B cell (primary cell): Measurements from ENCODE around the gene NDUFV3. TPM values are rescaled to one million over a fixed set of nuclear protein-coding genes. Genes with fewer than 3 reads are reported as not detected.
"Not testable (repeated sequence)": the region's sequence is repeated elsewhere in the genome, so short reads cannot be mapped to it uniquely, and the experiment has no call there.

Experiments
- ATAC-seq: fragments of 200-7000 bp; cut with Tn5 transposase; one replicate; pipeline ENCODE4 v1.10.0; 2021; ENCODE audit warnings: low read depth, mild to moderate bottlenecking, moderate number of reproducible peaks, moderate library complexity
- CTCF ChIA-PET: fragments of 350-600 bp; sonication (Branson Sonifier 250); formaldehyde crosslinking; loops from one replicate; lab custom pipeline; 2021; ENCODE audit warnings: antibody characterized with exemption, inconsistent platforms; lab: Charles Lee
- POLR2A ChIA-PET: fragments of 350-600 bp; sonication (Branson Sonifier 250); formaldehyde crosslinking; loops from one replicate; lab custom pipeline; 2021; ENCODE audit warnings: antibody characterized with exemption; lab: Charles Lee
- DNase-seq: peaks from one replicate; pipeline ENCODE4 v3.0.0; 2013
- H2AFZ ChIP-seq: 2 replicates; pipeline ENCODE4 v1.6.1; 2012; ENCODE audit warnings: mild to moderate bottlenecking, low read depth, low read length; ENCODE audit not compliant: insufficient read depth, poor library complexity, severe bottlenecking
- H3K27ac ChIP-seq, 2 donors: 1 replicate in 1 of 2; 2 replicates in 1 of 2; pipeline ENCODE4 v1.5.1; 2012 to 2013; ENCODE audit warnings: low read length in 2 of 2, mild to moderate bottlenecking in 2 of 2, moderate library complexity in 1 of 2
- H3K27me3 ChIP-seq, 4 experiments: fragments of 200-600 bp in 1 of 4; sonication (generic) in 1 of 4; replicated peaks in 1 of 4; 1 replicate in 2 of 4; 2 replicates in 2 of 4; pipeline versions ENCODE4 v1.6.1 to v1.7.0; 2013 to 2016; ENCODE audit warnings: low read length in 3 of 4, mild to moderate bottlenecking in 2 of 4, mixed read lengths in 1 of 4, moderate library complexity in 1 of 4; ENCODE audit not compliant: insufficient read depth in 4 of 4, control insufficient read depth in 3 of 4; ENCODE audit errors: control extremely low read depth in 1 of 4
- H3K36me3 ChIP-seq, 2 experiments: replicated peaks in 1 of 2; 1 replicate in 1 of 2; 2 replicates in 1 of 2; pipeline versions ENCODE4 v1.6.1 to v1.7.1; 2013; ENCODE audit warnings: low read length in 1 of 2; ENCODE audit not compliant: insufficient read depth in 2 of 2, control insufficient read depth in 1 of 2; ENCODE audit errors: control extremely low read depth in 1 of 2, extremely low read depth in 1 of 2
- H3K4me1 ChIP-seq, 2 donors: fragments of 200-600 bp in 1 of 2; sonication (generic) in 1 of 2; 1 replicate in 1 of 2; 2 replicates in 1 of 2; pipeline versions ENCODE4 v1.5.1 to v1.6.1; 2013 to 2017; ENCODE audit warnings: low read length in 2 of 2; ENCODE audit not compliant: control insufficient read depth in 2 of 2, insufficient read depth in 2 of 2
- H3K4me2 ChIP-seq: replicated peaks from 2 replicates; pipeline ENCODE3; 2012; ENCODE audit warnings: mild to moderate bottlenecking, low read depth, low read length; ENCODE audit not compliant: poor library complexity, severe bottlenecking
- H3K4me3 ChIP-seq, 5 experiments: fragments of 200-600 bp in 1 of 5; sonication (generic) in 1 of 5; 1 replicate in 3 of 5; 2 replicates in 2 of 5; pipeline versions ENCODE4 v1.5.1 to v1.7.0; 2011 to 2016; ENCODE audit warnings: low read length in 4 of 5, mild to moderate bottlenecking in 4 of 5, low read depth in 2 of 5, control low read depth in 1 of 5, moderate library complexity in 1 of 5; ENCODE audit not compliant: insufficient read depth in 1 of 5; ENCODE audit errors: control extremely low read depth in 1 of 5, extremely low read depth in 1 of 5
- H3K79me2 ChIP-seq: fragments of 200-600 bp; sonication (generic); one replicate; pipeline ENCODE4 v1.6.0; 2016; ENCODE audit warnings: low read length; ENCODE audit not compliant: control insufficient read depth, insufficient read depth
- H3K9ac ChIP-seq: fragments of 200-600 bp; sonication (generic); 2 replicates; pipeline ENCODE4 v1.6.1; 2017; ENCODE audit warnings: mild to moderate bottlenecking, low read length, moderate library complexity
- H3K9me3 ChIP-seq, 3 donors: one replicate each; pipeline versions ENCODE4 v1.6.1 to v1.7.1; 2013; ENCODE audit warnings: low read length in 2 of 3; ENCODE audit not compliant: control insufficient read depth in 2 of 3, insufficient read depth in 1 of 3; ENCODE audit errors: control extremely low read depth in 1 of 3
- H4K20me1 ChIP-seq: 2 replicates; pipeline ENCODE4 v1.6.0; 2012; ENCODE audit warnings: mild to moderate bottlenecking, low read length; ENCODE audit not compliant: insufficient read depth, control insufficient read depth, poor library complexity, severe bottlenecking
- H3K27ac Mint-ChIP-seq: one replicate; pipeline ENCODE4 v1.8.0; 2021; ENCODE audit warnings: mixed read lengths
- H3K27me3 Mint-ChIP-seq: one replicate; pipeline ENCODE4 v1.8.0; 2021; ENCODE audit warnings: mixed read lengths
- H3K4me1 Mint-ChIP-seq: one replicate; pipeline ENCODE4 v1.8.0; 2021; ENCODE audit warnings: mixed read lengths
- H3K4me3 Mint-ChIP-seq: one replicate; pipeline ENCODE4 v1.8.0; 2021; ENCODE audit warnings: mixed read lengths
- H3K9me3 Mint-ChIP-seq: one replicate; pipeline ENCODE4 v1.8.0; 2022; ENCODE audit warnings: mixed read lengths; ENCODE audit not compliant: insufficient read depth
- EZH2 ChIP-seq: IDR thresholded peaks from 2 replicates; pipeline ENCODE4 v1.6.1; 2012; ENCODE audit warnings: borderline replicate concordance, low read depth, mild to moderate bottlenecking, moderate library complexity, low read length; ENCODE audit not compliant: insufficient read depth, poor library complexity, severe bottlenecking
- WGBS: methylation state at CpG from one replicate; pipeline ENCODE4 v1.1.5; 2013; ENCODE audit warnings: missing lambda C conversion rate; ENCODE audit not compliant: insufficient coverage; 5-methylcytosine and 5-hydroxymethylcytosine counted together
- intact Hi-C: fragments of 100-400 bp; cut with micrococcal nuclease; formaldehyde crosslinking; loops from one replicate; pipeline ENCODE4 v1.10.0; 2022
- polyA plus RNA-seq: library from polyadenylated mRNA; depleted of rRNA; stranded (reverse); fragments of >200 nt; gene quantifications from 2 replicates; pipeline ENCODE4 v1.2.3, GENCODE V29; 2012
- total RNA-seq, 2 donors: library from RNA; stranded (reverse); fragments of 120-200 nt in 1 of 2; gene quantifications; 1 replicate in 1 of 2; 2 replicates in 1 of 2; pipeline versions ENCODE4 v1.2.3 to v1.2.4, GENCODE V29; 2013 to 2022
- TF ChIP-seq, protein P1 (sequence below): fragments of 200-600 bp; IDR thresholded peaks from one replicate; pipeline ENCODE4 v1.8.0; 2022; ENCODE audit warnings: antibody characterized with exemption, mild to moderate bottlenecking

NDUFV3 gene
- total and polyA plus RNA-seq, 2 donors (not counting 1 experiment from before 2014, with no cell fraction given), result 14.0 to 29.7 TPM

DNA sequence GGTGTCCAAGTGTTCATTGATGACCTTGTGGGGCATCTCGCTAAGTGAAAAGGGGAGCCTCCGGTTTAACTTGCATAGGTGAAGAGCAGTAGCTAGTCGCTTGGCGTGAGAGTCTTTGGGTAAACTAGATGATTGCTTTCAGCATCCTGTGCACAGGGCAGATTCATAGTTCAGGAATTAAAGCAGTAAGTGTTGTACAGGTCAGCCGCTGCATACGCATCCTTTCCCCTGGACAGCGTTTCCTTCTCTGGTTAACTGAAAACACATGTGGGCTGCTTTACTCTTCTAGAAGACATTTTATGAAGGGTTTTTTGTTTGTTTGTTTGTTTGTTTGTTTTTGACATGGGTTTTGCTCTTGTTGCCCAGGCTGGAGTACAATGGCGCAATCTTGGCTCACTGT, 12.1 kb downstream of the NDUFV3 start:
- ATAC-seq (no peak), DNase-seq (no peak)
- Histone ChIP-seq H3K79me2 (peaks cover 17% of the 10 kb centered on the region), H3K9ac (no peak overlapping the region), H3K4me3 (no peak overlapping the region), H3K9me3 (no peaks in the 10 kb centered on the region), H3K4me2 (no peak overlapping the region), H3K36me3 (peaks cover 11 to 61% of the 10 kb centered on the region in 2 experiments), H3K4me1 (no peaks in the 10 kb centered on the region), H3K27me3 (no peaks in the 10 kb centered on the region), H2AFZ (no peak overlapping the region), H4K20me1 (peaks cover 8% of the 10 kb centered on the region), H3K27ac (no peak overlapping the region)
- H3K27ac Mint-ChIP-seq, result no peak overlapping the region
- 98% methylated on average over 6 of the region's 8 CpGs for WGBS
- no peak for TF ChIP-seq EZH2
- TF ChIP-seq, protein P1, sequence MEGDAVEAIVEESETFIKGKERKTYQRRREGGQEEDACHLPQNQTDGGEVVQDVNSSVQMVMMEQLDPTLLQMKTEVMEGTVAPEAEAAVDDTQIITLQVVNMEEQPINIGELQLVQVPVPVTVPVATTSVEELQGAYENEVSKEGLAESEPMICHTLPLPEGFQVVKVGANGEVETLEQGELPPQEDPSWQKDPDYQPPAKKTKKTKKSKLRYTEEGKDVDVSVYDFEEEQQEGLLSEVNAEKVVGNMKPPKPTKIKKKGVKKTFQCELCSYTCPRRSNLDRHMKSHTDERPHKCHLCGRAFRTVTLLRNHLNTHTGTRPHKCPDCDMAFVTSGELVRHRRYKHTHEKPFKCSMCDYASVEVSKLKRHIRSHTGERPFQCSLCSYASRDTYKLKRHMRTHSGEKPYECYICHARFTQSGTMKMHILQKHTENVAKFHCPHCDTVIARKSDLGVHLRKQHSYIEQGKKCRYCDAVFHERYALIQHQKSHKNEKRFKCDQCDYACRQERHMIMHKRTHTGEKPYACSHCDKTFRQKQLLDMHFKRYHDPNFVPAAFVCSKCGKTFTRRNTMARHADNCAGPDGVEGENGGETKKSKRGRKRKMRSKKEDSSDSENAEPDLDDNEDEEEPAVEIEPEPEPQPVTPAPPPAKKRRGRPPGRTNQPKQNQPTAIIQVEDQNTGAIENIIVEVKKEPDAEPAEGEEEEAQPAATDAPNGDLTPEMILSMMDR, result no peak
- no peaks in the 10 kb centered on the region for H3K4me1 Mint-ChIP-seq
- H3K27me3 Mint-ChIP-seq, result no peaks in the 10 kb centered on the region
- POLR2A ChIA-PET, result no interaction called here
- no peak overlapping the region for H3K4me3 Mint-ChIP-seq
- no peaks in the 10 kb centered on the region for H3K9me3 Mint-ChIP-seq
- CTCF ChIA-PET, result interaction anchor here (0.7 kb wide), 1 partner anchor 858 kb away, joined by 3 read pairs; no protein-coding TSS in a partner anchor
- intact Hi-C loops, result no loop called here

DNA sequence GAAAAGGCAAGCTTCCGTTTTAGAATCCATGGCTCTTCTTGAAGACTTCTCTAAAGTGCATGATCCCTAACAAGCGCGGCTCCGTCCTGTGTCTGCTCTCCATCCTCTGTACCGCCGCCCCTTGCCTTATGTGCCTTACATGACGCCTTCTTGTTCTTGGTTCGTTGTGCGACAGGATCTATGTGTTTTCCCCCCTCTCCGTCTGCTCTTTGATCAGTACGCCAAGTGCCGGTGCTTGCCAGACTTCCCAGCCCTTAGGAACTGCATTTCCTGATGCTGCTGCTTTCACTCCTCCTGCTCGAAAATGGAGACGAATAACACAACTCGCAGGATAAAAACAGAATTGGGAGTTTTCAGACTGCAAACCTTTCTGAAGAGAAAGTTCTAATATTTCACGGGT, 13.1 kb downstream of the NDUFV3 start:
- Histone ChIP-seq H3K9me3 (no peaks in the 10 kb centered on the region), H4K20me1 (peaks cover 8% of the 10 kb centered on the region), H3K4me2 (no peak overlapping the region), H3K79me2 (peaks cover 8% of the 10 kb centered on the region), H3K27ac (no peak overlapping the region), H3K9ac (no peak overlapping the region), H3K4me3 (no peak overlapping the region), H3K27me3 (no peaks in the 10 kb centered on the region), H2AFZ (no peak overlapping the region), H3K4me1 (no peaks in the 10 kb centered on the region), H3K36me3 (peaks cover 11 to 53% of the 10 kb centered on the region in 2 experiments)
- DNase-seq (no peak), ATAC-seq (no peak)
- intact Hi-C loops, result no loop called here
- Mint-ChIP-seq H3K27me3 (no peaks in the 10 kb centered on the region), H3K4me3 (no peak overlapping the region), H3K27ac (no peak overlapping the region), H3K9me3 (no peaks in the 10 kb centered on the region), H3K4me1 (no peaks in the 10 kb centered on the region)
- POLR2A ChIA-PET, result no interaction called here
- WGBS, result 99% methylated on average over 16 of the region's 16 CpGs
- TF ChIP-seq EZH2, result no peak
- CTCF ChIA-PET, result no interaction called here

DNA sequence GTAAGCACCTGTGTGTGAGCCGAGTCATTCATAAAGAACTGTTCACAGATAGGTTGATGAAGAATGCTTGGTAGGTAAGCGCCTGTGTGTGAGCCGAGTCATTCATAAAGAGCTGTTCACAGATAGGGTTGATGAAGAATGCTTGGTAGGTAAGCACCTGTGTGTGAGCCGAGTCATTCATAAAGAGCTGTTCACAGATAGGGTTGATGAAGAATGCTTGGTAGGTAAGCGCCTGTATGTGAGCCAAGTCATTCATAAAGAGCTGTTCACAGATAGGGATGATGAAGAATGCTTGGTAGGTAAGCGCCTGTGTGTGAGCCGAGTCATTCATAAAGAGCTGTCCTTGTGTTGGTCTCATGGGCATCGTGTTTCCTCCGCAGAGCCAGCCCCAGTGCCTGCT, 15.4 kb downstream of the NDUFV3 start:
- POLR2A ChIA-PET, result interaction anchor here (0.6 kb wide), 1 partner anchor 26 kb away, joined by 3 read pairs; no protein-coding TSS in a partner anchor
- DNase-seq, H3K4me1 Mint-ChIP-seq: not testable (repeated sequence)

More for the DNA sequence above, 15.4 kb downstream of the NDUFV3 start:
- H3K4me3 Mint-ChIP-seq, H3K4me1 ChIP-seq, H2AFZ ChIP-seq, H3K4me2 ChIP-seq, ATAC-seq, H4K20me1 ChIP-seq, H3K4me3 ChIP-seq, intact Hi-C loops, H3K9me3 ChIP-seq, H3K9me3 Mint-ChIP-seq, H3K27ac Mint-ChIP-seq, H3K27me3 ChIP-seq, H3K79me2 ChIP-seq, H3K27ac ChIP-seq, H3K9ac ChIP-seq, CTCF ChIA-PET, H3K27me3 Mint-ChIP-seq: not testable (repeated sequence)
- peaks cover 15 to 40% of the 10 kb centered on the region in 2 experiments for H3K36me3 ChIP-seq
- 98% methylated on average over 9 of the region's 9 CpGs for WGBS
